Activated CD4-positive, CD25-positive, alpha-beta regulatory T cell treated with anti-CD3 and anti-CD28 coated beads, Interleukin-2, amount 50 U/mL, for 72 hours (primary cell): ENCODE measurements around the gene HEATR5B.
"Not testable (repeated sequence)": the region's sequence is repeated elsewhere in the genome, so short reads cannot be mapped to it uniquely, and the experiment has no call there.

ENCODE experiments used
- DNase-seq: peaks from one replicate; pipeline ENCODE4 v3.0.0; 2021

The HEATR5B gene

GRCh38 chr2:37061013-37061711 is 23.0 kb downstream of the HEATR5B start:
- no peak for DNase-seq

- DNase-seq: no peak
Observed at GRCh38 chr2:37060446-37060845, 23.7 kb downstream of the HEATR5B start.

GRCh38 chr2:37059841-37060240 is 24.3 kb downstream of the HEATR5B start:
- no peak for DNase-seq

GRCh38 chr2:37052600-37053332 is 31.4 kb downstream of the HEATR5B start:
- no peak for DNase-seq

- DNase-seq: no peak
Observed at GRCh38 chr2:37039580-37039979, 44.6 kb downstream of the HEATR5B start.

- no peak for DNase-seq
Observed at GRCh38 chr2:37037771-37038170, 46.4 kb downstream of the HEATR5B start.

GRCh38 chr2:37029758-37030157 is 54.4 kb downstream of the HEATR5B start:
- DNase-seq: no peak

- no peak for DNase-seq
Observed at GRCh38 chr2:37026050-37026449, 58.1 kb downstream of the HEATR5B start.

GRCh38 chr2:37020887-37021796 is 63.0 kb downstream of the HEATR5B start:
- no peak for DNase-seq

- DNase-seq: no peak
Observed at GRCh38 chr2:37020212-37020886, 63.8 kb downstream of the HEATR5B start.

GRCh38 chr2:37013315-37013641 is 70.9 kb downstream of the HEATR5B start:
- DNase-seq: no peak

GRCh38 chr2:37011130-37011529 is 73.0 kb downstream of the HEATR5B start:
- DNase-seq: no peak

- no peak for DNase-seq
Observed at GRCh38 chr2:37005118-37005868, 78.9 kb downstream of the HEATR5B start.

GRCh38 chr2:37000988-37001556 is 83.1 kb downstream of the HEATR5B start:
- no peak for DNase-seq

- no peak for DNase-seq
Observed at GRCh38 chr2:37000318-37000717, 83.9 kb downstream of the HEATR5B start.

GRCh38 chr2:36999416-36999815 is 84.8 kb downstream of the HEATR5B start:
- not testable (repeated sequence) for DNase-seq

- DNase-seq: no peak
Observed at GRCh38 chr2:36993841-36994620, 90.1 kb downstream of the HEATR5B start.

GRCh38 chr2:36988008-36988407 is 96.2 kb downstream of the HEATR5B start:
- DNase-seq: no peak

GRCh38 chr2:36982467-36982866 is 101.7 kb downstream of the HEATR5B start:
- DNase-seq: no peak

GRCh38 chr2:36981911-36982310 is 102.3 kb downstream of the HEATR5B start:
- DNase-seq: no peak

GRCh38 chr2:36979007-36979406 is 105.2 kb downstream of the HEATR5B start:
- DNase-seq: not testable (repeated sequence)
